Measurements from ENCODE around the gene SLC39A3.

The SLC39A3 gene

DNA sequence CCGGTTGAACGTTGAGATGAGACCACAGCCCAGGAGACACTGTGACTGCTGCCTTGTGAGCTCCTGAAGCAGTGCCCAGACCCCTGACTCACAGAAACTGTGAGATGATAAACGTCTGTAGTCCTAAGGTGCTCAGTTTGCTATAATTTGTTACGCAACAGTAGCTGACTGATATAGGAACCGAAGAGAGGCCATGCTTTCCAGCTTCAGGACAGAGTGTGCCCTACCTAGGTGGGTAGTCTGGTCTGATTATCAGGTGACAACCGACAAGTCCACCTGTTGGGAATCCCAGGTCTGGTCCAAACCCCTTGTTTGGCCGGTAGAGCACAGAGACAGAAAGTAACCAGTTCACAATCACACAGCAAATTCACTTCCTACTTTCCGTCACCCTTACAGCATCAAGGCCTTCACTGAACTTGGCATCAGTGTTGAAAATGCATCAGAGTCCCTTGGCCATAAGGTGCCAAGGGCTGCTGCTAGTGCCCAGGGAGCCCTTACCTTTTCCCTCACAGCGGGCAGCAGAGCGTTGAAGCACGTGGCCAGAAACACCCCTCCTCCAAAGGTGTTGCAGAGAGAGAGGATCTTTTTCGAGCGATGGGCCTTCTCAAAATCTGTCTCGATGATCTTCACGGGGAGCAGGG lies 3.1 kb downstream of the SLC39A3 start:
- Histone ChIP-seq H3K9ac (ENCODE audit: low read depth, low read length) (no peak overlapping the region), H3K36me3 (ENCODE audit: control insufficient read depth, insufficient read depth, low read length) (peaks cover 35% of the 10 kb centered on the region), H3K27ac (ENCODE audit: low read depth, low read length) (no peak overlapping the region)

DNA sequence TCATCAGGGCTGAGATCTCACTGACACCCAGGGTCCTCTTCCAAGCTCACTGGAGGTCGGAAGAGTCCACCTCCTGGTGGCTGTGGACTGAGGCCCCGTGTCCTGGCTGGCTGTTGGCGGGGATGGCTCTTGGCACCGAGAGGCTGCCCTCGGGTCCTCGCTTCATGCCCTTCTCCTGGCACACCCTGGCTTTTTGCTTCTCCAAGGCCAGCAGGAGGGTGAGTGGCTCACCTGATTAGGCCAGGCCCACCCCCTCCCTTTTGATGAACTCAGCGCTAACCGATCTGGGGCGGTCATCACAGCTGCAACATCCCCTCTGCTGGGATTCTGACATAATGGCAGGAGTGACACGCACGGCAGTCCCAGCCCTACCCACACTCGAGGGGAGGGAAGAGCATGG lies 4.4 kb downstream of the SLC39A3 start:
- Histone ChIP-seq H3K4me3 (ENCODE audit: low read depth, low read length) (no peak overlapping the region), H3K4me1 (ENCODE audit: control insufficient read depth, insufficient read depth, low read length) (no peaks in the 10 kb centered on the region), H3K27ac (ENCODE audit: low read depth, low read length) (no peak overlapping the region), H3K27me3 (ENCODE audit: control insufficient read depth, insufficient read depth, low read length) (no peaks in the 10 kb centered on the region), H3K9ac (ENCODE audit: low read depth, low read length) (no peak overlapping the region), H3K9me3 (ENCODE audit: control insufficient read depth, insufficient read depth, low read length) (no peaks in the 10 kb centered on the region), H3K36me3 (ENCODE audit: control insufficient read depth, insufficient read depth, low read length) (peaks cover 35% of the 10 kb centered on the region)

More for the DNA sequence above, 3.1 kb downstream of the SLC39A3 start:
- Histone ChIP-seq H3K4me3 (ENCODE audit: low read depth, low read length) (no peak overlapping the region), H3K9me3 (ENCODE audit: control insufficient read depth, insufficient read depth, low read length) (no peaks in the 10 kb centered on the region), H3K4me1 (ENCODE audit: control insufficient read depth, insufficient read depth, low read length) (no peaks in the 10 kb centered on the region), H3K27me3 (ENCODE audit: control insufficient read depth, insufficient read depth, low read length) (no peaks in the 10 kb centered on the region)

DNA sequence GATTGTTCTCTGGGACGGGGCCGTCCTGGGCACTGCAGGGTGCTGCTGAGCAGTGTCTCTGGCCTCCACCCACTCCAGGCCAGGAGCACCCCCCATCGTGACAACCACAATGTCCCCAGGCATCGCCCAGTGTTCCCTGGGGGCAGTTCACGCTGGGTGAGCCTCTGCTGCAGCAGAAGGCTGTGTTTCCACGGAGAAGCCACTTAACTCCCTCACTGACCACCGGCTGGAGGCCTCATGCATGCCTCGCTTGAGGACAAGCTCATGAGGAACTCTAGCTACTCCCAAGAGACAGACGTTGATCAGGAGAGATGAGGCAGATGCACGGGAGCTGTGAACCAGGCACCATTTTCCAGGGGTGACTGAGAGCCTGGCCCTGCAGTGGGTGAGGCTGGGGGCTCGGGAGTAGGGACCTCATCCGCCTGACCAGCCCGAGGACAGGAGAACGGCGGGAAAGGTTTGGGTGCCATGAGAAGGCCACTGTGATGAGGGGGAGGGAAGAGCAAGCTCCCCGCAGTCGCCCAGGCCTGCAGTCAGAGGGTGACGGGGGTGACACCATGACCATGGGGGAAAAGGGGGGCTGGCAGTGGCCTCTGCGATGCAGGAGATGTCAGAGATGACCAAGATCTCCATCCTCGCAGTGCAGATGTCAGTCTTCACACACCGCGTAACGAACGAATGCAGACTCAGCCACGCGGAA lies 5.1 kb downstream of the SLC39A3 start:
- H3K27ac ChIP-seq (ENCODE audit: low read depth, low read length) = no peak overlapping the region
- no peaks in the 10 kb centered on the region for H3K27me3 ChIP-seq (ENCODE audit: control insufficient read depth, insufficient read depth, low read length)
- H3K36me3 ChIP-seq (ENCODE audit: control insufficient read depth, insufficient read depth, low read length) = peaks cover 35% of the 10 kb centered on the region
- H3K4me1 ChIP-seq (ENCODE audit: control insufficient read depth, insufficient read depth, low read length) = no peaks in the 10 kb centered on the region
- no peaks in the 10 kb centered on the region for H3K9me3 ChIP-seq (ENCODE audit: control insufficient read depth, insufficient read depth, low read length)
- H3K4me3 ChIP-seq (ENCODE audit: low read depth, low read length) = no peak overlapping the region
- no peak overlapping the region for H3K9ac ChIP-seq (ENCODE audit: low read depth, low read length)

DNA sequence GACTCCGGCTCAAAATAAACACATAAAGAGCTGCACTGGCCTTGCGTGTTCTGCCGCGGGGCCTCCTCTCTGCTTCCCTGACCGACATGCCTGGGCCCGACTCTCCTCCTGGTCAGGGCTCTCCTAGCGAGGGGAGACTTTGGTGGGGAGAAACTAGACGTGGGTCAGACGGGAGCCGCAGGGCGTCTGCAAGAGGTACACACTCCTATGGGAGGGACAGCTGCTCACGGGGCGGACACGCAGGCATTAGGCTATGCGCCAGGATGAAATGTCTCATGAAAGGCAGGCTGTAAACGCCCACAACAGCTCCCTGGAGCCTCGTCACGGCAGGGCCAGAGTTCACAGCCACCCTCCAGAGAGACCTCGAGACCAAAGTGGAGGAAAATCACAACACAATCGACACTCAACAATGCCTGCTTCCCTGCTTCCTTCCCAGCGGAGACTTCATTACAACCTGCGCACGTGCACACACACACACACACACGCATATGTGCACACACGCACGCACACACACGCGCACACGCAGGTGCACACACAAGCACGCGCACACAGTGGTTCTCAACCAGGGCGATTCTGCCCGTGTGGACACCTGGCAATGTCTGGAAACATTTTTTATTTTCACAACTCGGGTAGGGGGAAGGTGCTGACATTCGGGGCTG lies 5.8 kb downstream of the SLC39A3 start:
- Histone ChIP-seq H3K36me3 (ENCODE audit: control insufficient read depth, insufficient read depth, low read length) (peaks cover 35% of the 10 kb centered on the region), H3K27me3 (ENCODE audit: control insufficient read depth, insufficient read depth, low read length) (no peaks in the 10 kb centered on the region), H3K4me3 (ENCODE audit: low read depth, low read length) (no peak overlapping the region), H3K27ac (ENCODE audit: low read depth, low read length) (no peak overlapping the region), H3K4me1 (ENCODE audit: control insufficient read depth, insufficient read depth, low read length) (no peaks in the 10 kb centered on the region), H3K9me3 (ENCODE audit: control insufficient read depth, insufficient read depth, low read length) (no peaks in the 10 kb centered on the region), H3K9ac (ENCODE audit: low read depth, low read length) (no peak overlapping the region)

DNA sequence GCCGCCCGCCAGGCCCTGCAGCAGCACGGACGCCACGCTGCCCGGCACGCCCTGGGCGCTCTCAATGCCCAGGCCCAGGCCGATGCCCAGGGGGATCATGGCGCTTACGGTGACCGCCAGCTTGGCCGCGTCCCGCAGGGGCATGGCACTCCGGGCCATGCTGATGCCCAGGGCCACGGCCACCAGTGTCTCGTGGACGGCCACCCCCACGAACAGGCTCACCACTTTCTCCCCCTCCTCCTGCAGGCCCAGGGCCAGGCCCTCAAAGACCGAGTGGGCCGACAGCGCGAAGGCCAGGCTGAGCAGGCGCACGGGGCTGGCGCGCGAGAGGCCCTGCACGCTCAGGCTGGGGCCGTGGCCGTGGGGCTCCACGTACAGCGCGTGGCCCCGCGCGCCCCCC lies 6.9 kb downstream of the SLC39A3 start:
- Histone ChIP-seq H3K9me3 (ENCODE audit: control insufficient read depth, insufficient read depth, low read length) (no peaks in the 10 kb centered on the region), H3K4me1 (ENCODE audit: control insufficient read depth, insufficient read depth, low read length) (no peaks in the 10 kb centered on the region), H3K9ac (ENCODE audit: low read depth, low read length) (no peak overlapping the region), H3K27me3 (ENCODE audit: control insufficient read depth, insufficient read depth, low read length) (no peaks in the 10 kb centered on the region), H3K27ac (ENCODE audit: low read depth, low read length) (no peak overlapping the region), H3K4me3 (ENCODE audit: low read depth, low read length) (no peak overlapping the region), H3K36me3 (ENCODE audit: control insufficient read depth, insufficient read depth, low read length) (peaks cover 35% of the 10 kb centered on the region)

DNA sequence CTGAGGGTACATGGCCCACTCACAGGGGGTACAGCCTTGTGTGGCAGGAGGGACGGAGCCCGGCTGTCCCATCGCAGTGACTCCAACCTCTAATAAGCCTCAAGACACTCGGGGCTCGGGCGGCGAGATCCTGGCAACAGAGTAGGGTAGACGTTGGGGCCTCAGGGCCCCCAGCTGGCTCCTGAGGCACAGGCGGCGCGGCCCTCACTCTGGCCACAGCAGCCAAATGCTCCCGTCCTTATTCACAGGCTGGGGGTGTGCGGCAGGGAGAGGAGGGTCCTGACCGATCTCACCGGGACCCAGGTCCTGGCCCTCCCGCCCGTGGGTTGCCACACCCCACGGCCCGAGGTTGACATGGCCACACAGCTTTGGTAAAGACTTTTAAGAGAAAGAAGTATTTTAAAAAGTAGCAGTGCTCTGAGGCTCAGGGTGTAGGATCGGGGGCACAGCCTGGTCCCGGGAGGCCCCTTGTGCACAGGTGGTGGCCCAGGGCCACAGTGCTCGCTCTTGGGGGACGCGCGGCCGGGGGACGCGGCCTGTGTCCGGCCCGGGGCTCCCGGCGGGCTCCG lies 7.6 kb downstream of the SLC39A3 start:
- peaks cover 35% of the 10 kb centered on the region for H3K36me3 ChIP-seq (ENCODE audit: control insufficient read depth, insufficient read depth, low read length)
- no peaks in the 10 kb centered on the region for H3K9me3 ChIP-seq (ENCODE audit: control insufficient read depth, insufficient read depth, low read length)
- H3K4me1 ChIP-seq (ENCODE audit: control insufficient read depth, insufficient read depth, low read length) = no peaks in the 10 kb centered on the region
- no peaks in the 10 kb centered on the region for H3K27me3 ChIP-seq (ENCODE audit: control insufficient read depth, insufficient read depth, low read length)
- H3K4me3 ChIP-seq (ENCODE audit: low read depth, low read length) = no peak overlapping the region
- H3K9ac ChIP-seq (ENCODE audit: low read depth, low read length) = no peak overlapping the region
- no peak overlapping the region for H3K27ac ChIP-seq (ENCODE audit: low read depth, low read length)

DNA sequence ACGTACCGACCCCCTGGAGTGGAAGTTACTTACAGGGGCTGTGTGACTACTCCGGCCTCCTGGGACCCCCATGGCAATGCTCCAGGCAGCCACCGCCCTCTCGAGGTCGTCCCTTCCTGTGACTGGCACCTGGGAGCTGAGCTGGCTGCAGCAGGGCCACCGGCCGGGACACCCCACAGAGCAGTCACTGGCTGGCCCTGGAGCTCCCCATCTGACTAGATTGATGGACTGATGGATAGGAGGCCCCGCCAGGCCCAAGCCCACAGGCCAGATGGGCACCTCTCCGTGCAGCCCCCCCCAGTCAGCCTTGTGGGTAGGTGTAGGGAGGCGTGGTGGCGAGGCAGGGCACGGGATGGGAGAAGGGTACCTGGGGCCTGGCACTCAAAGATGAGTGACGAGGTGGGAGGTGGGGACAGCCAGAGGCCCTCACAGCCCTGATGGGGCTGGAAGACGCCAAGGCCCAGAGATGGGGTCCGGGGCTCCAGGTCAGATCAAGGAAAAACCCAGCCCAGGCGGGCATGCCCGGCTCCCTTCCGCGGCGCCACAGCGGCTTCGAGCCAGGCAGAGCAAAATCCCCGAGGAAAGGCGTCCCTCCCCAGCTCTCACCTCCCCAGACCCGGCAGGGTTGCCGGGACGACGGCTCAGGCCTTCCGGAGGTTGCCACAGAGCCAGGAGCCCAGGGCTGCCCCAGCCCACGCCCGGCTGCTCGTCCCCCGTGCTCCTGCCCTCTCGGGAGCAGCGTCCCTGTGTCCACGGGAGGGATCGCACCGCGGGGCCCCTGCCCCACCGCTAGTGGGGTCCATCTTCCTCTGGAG lies 8.4 kb downstream of the SLC39A3 start:
- Histone ChIP-seq H3K27ac (ENCODE audit: low read depth, low read length) (no peak overlapping the region), H3K36me3 (ENCODE audit: control insufficient read depth, insufficient read depth, low read length) (peaks cover 28% of the 10 kb centered on the region), H3K4me3 (ENCODE audit: low read depth, low read length) (no peak overlapping the region), H3K27me3 (ENCODE audit: control insufficient read depth, insufficient read depth, low read length) (no peaks in the 10 kb centered on the region), H3K4me1 (ENCODE audit: control insufficient read depth, insufficient read depth, low read length) (no peaks in the 10 kb centered on the region), H3K9me3 (ENCODE audit: control insufficient read depth, insufficient read depth, low read length) (no peaks in the 10 kb centered on the region), H3K9ac (ENCODE audit: low read depth, low read length) (no peak overlapping the region)

DNA sequence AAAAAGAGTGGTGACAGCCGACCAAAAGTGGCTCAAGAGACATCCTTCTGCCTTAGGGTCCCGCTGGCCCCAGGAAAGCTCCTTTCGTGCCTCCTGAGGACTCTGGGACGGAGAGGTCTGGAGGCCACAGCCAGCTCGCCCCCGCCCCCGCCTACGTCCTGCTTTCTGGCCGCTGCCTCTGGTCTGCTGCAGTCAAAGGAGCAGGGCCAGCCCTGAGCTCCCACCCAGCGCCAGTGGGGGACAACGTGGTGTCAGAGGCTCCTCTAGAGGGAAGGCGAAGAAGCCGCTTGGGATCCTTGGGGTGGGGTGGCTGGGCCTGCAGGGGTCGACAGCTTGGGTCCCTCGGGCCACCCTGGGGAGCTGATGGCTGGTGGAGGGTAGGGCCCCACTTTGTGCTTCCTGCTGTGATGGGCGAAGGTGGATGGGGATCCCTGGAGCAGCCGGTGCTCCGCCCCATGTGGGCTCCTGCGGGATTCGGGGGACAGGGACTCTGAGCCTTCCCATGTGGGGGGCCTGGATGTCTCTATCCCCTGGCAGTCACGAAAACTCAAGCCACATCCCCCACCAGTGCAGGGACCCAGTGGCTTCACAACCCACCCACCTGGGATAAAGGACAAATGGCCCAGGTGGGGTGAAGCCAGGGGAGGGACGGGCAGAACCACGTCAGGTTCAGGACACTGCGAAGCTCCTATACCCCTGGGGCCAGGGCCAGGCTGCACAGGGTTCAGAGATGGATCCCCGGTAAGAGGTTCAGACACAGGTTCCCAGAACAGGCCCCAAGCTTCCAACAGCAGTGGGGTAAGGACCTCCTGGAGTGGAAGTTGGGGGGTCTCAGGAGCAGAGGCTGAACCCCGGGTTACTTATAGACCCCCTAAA lies 9.6 kb downstream of the SLC39A3 start:
- H3K27ac ChIP-seq (ENCODE audit: low read depth, low read length) = no peak overlapping the region
- no peaks in the 10 kb centered on the region for H3K27me3 ChIP-seq (ENCODE audit: control insufficient read depth, insufficient read depth, low read length)
- no peak overlapping the region for H3K4me3 ChIP-seq (ENCODE audit: low read depth, low read length)
- no peaks in the 10 kb centered on the region for H3K4me1 ChIP-seq (ENCODE audit: control insufficient read depth, insufficient read depth, low read length)
- H3K36me3 ChIP-seq (ENCODE audit: control insufficient read depth, insufficient read depth, low read length) = peaks cover 18% of the 10 kb centered on the region
- no peak overlapping the region for H3K9ac ChIP-seq (ENCODE audit: low read depth, low read length)
- no peaks in the 10 kb centered on the region for H3K9me3 ChIP-seq (ENCODE audit: control insufficient read depth, insufficient read depth, low read length)

DNA sequence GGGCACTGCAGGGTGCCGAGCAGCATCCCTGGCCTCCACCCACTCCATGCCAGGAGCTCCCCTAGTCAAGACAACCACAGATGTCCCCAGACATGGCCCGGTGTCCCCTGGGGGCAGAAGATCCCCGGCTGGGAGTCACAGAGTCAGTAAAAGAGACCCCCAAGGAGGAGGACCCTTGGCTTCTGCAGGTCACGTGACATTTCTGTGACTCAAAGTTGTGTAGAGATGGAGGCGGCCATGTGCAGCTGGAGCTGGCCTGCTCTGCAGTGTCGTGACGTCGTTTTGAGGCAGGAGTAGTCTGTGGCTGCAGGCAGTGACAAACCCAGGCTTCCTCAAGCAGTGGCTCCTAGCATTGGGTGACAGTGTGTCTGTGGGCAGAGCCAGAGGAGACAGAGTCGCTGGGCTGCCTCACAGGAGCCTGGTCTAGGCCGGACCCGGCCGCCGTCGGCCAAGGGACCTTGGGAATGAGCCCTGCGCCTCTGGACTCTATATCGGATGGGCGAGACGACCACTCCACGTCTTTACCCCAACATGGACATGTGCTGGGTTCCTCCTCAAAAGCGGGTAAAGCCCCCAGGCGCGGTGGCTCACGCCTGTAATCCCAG lies 10.9 kb downstream of the SLC39A3 start:
- 0 out of 2 replicates have a peak, but pooled peaks cover 6% of the 10 kb centered on the region for H3K36me3 ChIP-seq (ENCODE audit: control insufficient read depth, insufficient read depth, low read length)
- H3K4me3 ChIP-seq (ENCODE audit: low read depth, low read length) = no peak overlapping the region
- no peak overlapping the region for H3K27ac ChIP-seq (ENCODE audit: low read depth, low read length)
- H3K9ac ChIP-seq (ENCODE audit: low read depth, low read length) = no peak overlapping the region
- no peaks in the 10 kb centered on the region for H3K4me1 ChIP-seq (ENCODE audit: control insufficient read depth, insufficient read depth, low read length)
- no peaks in the 10 kb centered on the region for H3K27me3 ChIP-seq (ENCODE audit: control insufficient read depth, insufficient read depth, low read length)
- H3K9me3 ChIP-seq (ENCODE audit: control insufficient read depth, insufficient read depth, low read length) = no peaks in the 10 kb centered on the region

DNA sequence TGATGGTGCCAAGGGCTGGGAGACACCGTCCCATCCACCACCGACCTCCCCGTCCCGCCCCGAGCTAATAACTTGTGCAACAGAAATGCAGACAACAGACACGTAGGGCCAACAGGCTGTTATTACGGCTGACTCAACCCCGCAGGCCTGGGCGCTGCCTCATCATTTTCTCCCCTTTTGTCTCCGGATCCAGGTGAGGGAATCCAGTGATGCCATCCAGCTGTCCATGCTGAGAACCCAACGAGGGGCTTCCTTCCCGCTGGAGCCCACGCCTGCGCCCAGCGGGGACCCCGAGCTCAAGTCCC lies 12.2 kb downstream of the SLC39A3 start:
- Histone ChIP-seq H3K4me1 (ENCODE audit: control insufficient read depth, insufficient read depth, low read length) (no peaks in the 10 kb centered on the region), H3K36me3 (ENCODE audit: control insufficient read depth, insufficient read depth, low read length) (no peaks in the 10 kb centered on the region), H3K4me3 (ENCODE audit: low read depth, low read length) (no peak overlapping the region), H3K27me3 (ENCODE audit: control insufficient read depth, insufficient read depth, low read length) (no peaks in the 10 kb centered on the region), H3K27ac (ENCODE audit: low read depth, low read length) (no peak overlapping the region), H3K9ac (ENCODE audit: low read depth, low read length) (no peak overlapping the region), H3K9me3 (ENCODE audit: control insufficient read depth, insufficient read depth, low read length) (no peaks in the 10 kb centered on the region)
